ENCODE results near the gene GHRH.

GRCh38 chr20:37260923-37261322, 691 bp downstream of the GHRH start:
- TF ChIP-seq ELK1 (IDR thresholded peaks at IDR 0.05; ENCODE audit: borderline replicate concordance, low read depth, low read length) = no peak
- TF ChIP-seq, protein P1, sequence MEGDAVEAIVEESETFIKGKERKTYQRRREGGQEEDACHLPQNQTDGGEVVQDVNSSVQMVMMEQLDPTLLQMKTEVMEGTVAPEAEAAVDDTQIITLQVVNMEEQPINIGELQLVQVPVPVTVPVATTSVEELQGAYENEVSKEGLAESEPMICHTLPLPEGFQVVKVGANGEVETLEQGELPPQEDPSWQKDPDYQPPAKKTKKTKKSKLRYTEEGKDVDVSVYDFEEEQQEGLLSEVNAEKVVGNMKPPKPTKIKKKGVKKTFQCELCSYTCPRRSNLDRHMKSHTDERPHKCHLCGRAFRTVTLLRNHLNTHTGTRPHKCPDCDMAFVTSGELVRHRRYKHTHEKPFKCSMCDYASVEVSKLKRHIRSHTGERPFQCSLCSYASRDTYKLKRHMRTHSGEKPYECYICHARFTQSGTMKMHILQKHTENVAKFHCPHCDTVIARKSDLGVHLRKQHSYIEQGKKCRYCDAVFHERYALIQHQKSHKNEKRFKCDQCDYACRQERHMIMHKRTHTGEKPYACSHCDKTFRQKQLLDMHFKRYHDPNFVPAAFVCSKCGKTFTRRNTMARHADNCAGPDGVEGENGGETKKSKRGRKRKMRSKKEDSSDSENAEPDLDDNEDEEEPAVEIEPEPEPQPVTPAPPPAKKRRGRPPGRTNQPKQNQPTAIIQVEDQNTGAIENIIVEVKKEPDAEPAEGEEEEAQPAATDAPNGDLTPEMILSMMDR (conservative IDR thresholded peaks at IDR 0.05; ENCODE audit: low read depth, low read length) = no peak

All from IMR-90 (cell line).